Measurements from ENCODE around the gene RASAL1. TPM values are rescaled to one million over a fixed set of nuclear protein-coding genes. Genes with fewer than 3 reads are reported as not detected.

The RASAL1 gene
- total RNA-seq, 2 donors from 2014 or later = 1.0 to 21.3 TPM

GRCh38 chr12:113137861-113138783 lies 2.6 kb upstream of the RASAL1 start:
- no peaks in the 10 kb centered on the region for H3K9me3 Mint-ChIP-seq
- H3K27me3 Mint-ChIP-seq = peaks cover 7% of the 10 kb centered on the region
- no peak overlapping the region for H3K4me3 Mint-ChIP-seq
- peak overlapping the region; percentile 43 for H3K27ac Mint-ChIP-seq
- ATAC-seq (replicated peaks) = no peak
- H3K4me1 Mint-ChIP-seq = peaks cover 12% of the 10 kb centered on the region
- no peaks in the 10 kb centered on the region for H3K36me3 Mint-ChIP-seq (ENCODE audit: low read depth)

DNA sequence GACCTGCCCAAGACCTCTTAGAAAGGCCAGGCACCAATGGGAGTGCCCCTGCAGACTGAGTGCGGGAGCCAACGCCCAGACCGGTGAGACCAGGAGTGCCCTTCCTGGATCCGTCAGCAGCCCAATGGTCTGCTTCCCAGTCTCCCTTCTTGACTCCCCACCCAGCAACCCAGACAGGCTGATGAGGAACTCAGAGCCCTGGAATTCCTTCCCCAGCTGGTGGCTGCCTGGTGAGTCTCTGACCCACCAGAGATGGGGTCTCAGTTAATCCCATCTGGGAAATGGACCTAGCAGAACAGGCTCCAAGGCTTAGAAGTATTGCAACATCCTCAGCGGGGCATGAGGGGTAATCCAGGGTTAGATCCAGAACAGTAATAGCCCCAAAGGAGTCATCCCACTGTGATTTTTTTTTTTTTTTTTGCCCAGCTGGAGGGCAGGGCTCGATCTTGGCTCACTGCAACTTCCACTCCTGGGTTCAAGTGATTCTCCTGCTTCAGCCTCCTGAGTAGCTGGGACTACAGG lies 1.5 kb upstream of the RASAL1 start:
- H3K27me3 Mint-ChIP-seq = peaks cover 7% of the 10 kb centered on the region
- peaks cover 12% of the 10 kb centered on the region for H3K4me1 Mint-ChIP-seq
- H3K4me3 Mint-ChIP-seq = peak overlapping the region; percentile 86
- no peaks in the 10 kb centered on the region for H3K36me3 Mint-ChIP-seq (ENCODE audit: low read depth)
- peak overlapping the region; percentile 79 for H3K27ac Mint-ChIP-seq
- H3K9me3 Mint-ChIP-seq = no peaks in the 10 kb centered on the region
- no peak for ATAC-seq (replicated peaks)

DNA sequence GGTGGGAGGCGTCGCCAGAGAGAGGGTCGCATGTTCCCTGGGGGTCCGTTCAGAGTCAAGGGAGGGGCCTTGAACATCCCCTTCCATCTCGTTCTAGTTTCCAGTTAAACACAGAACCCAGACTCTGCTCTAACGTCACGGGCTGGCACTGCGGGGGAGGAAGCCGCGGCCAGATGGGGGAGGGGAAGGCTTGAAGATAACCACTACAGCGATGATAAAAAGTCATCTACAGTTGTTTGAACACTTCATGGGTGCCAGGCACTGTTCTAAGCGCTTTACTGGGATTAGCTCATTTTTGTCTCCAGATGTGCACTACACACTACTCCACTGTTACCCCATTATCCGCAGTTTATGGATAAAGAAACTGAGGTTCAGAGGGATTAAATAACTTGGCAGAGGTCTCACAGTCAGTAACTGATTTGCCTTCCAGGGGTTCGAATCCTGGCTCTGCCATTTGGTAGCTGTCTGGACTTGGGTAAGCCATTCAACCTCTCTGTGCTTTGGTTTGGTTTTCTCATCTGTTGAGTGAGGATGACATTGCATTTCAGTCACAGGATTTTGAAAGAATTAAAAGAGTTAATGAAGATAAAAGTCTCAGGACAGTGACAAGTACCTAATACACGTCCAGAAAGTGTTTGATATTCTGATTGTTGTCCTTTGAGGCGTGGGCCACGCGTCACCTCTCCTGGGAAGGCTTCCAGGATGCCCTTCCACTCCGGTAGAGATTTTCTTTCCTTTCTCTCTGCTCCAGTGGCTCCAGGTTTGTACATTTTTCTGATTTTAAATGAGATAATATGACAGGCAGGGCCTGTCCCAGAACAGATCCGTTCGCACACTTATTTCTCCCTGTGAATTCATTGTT lies 798 bp upstream of the RASAL1 start:
- peak overlapping the region; percentile 86 for H3K4me3 Mint-ChIP-seq
- H3K27me3 Mint-ChIP-seq = peaks cover 7% of the 10 kb centered on the region
- H3K4me1 Mint-ChIP-seq = peaks cover 12% of the 10 kb centered on the region
- no peaks in the 10 kb centered on the region for H3K36me3 Mint-ChIP-seq (ENCODE audit: low read depth)
- H3K9me3 Mint-ChIP-seq = no peaks in the 10 kb centered on the region
- peak overlapping the region; percentile 79 for H3K27ac Mint-ChIP-seq
- ATAC-seq (replicated peaks) = peak; percentile 76

GRCh38 chr12:113134521-113134951 lies 1.0 kb downstream of the RASAL1 start:
- no peak for ATAC-seq (replicated peaks)
- H3K27me3 Mint-ChIP-seq = peaks cover 7% of the 10 kb centered on the region
- no peaks in the 10 kb centered on the region for H3K36me3 Mint-ChIP-seq (ENCODE audit: low read depth)
- H3K9me3 Mint-ChIP-seq = no peaks in the 10 kb centered on the region
- H3K4me3 Mint-ChIP-seq = peak overlapping the region; percentile 86
- peaks cover 12% of the 10 kb centered on the region for H3K4me1 Mint-ChIP-seq
- no peak overlapping the region for H3K27ac Mint-ChIP-seq

- peak overlapping the region; percentile 86 for H3K4me3 Mint-ChIP-seq
- H3K36me3 Mint-ChIP-seq (ENCODE audit: low read depth) = no peaks in the 10 kb centered on the region
- no peak for ATAC-seq (replicated peaks)
- peaks cover 7% of the 10 kb centered on the region for H3K27me3 Mint-ChIP-seq
- H3K9me3 Mint-ChIP-seq = no peaks in the 10 kb centered on the region
- H3K4me1 Mint-ChIP-seq = peaks cover 12% of the 10 kb centered on the region
- H3K27ac Mint-ChIP-seq = no peak overlapping the region
Measured at GRCh38 chr12:113134071-113134470, 1.5 kb downstream of the RASAL1 start.

- no peak for ATAC-seq (replicated peaks)
- Mint-ChIP-seq H3K36me3 (ENCODE audit: low read depth) (no peaks in the 10 kb centered on the region), H3K9me3 (no peaks in the 10 kb centered on the region), H3K27ac (no peak overlapping the region), H3K4me3 (peak overlapping the region; percentile 86), H3K27me3 (peaks cover 7% of the 10 kb centered on the region), H3K4me1 (peaks cover 12% of the 10 kb centered on the region)
Measured at GRCh38 chr12:113133666-113134065, 1.9 kb downstream of the RASAL1 start.

GRCh38 chr12:113133036-113133435 lies 2.5 kb downstream of the RASAL1 start:
- no peak overlapping the region for H3K4me3 Mint-ChIP-seq
- no peak for ATAC-seq (replicated peaks)
- no peak overlapping the region for H3K27ac Mint-ChIP-seq
- no peaks in the 10 kb centered on the region for H3K36me3 Mint-ChIP-seq (ENCODE audit: low read depth)
- peaks cover 7% of the 10 kb centered on the region for H3K27me3 Mint-ChIP-seq
- no peaks in the 10 kb centered on the region for H3K9me3 Mint-ChIP-seq
- peaks cover 12% of the 10 kb centered on the region for H3K4me1 Mint-ChIP-seq

GRCh38 chr12:113131556-113131955 lies 4.0 kb downstream of the RASAL1 start:
- ATAC-seq (replicated peaks) = no peak
- H3K27ac Mint-ChIP-seq = no peak overlapping the region
- no peaks in the 10 kb centered on the region for H3K9me3 Mint-ChIP-seq
- H3K4me3 Mint-ChIP-seq = no peak overlapping the region
- H3K4me1 Mint-ChIP-seq = peaks cover 8% of the 10 kb centered on the region
- H3K36me3 Mint-ChIP-seq (ENCODE audit: low read depth) = no peaks in the 10 kb centered on the region
- peaks cover 3% of the 10 kb centered on the region for H3K27me3 Mint-ChIP-seq

- Mint-ChIP-seq H3K27me3 (no peaks in the 10 kb centered on the region), H3K9me3 (no peaks in the 10 kb centered on the region), H3K4me1 (no peaks in the 10 kb centered on the region), H3K4me3 (no peak overlapping the region), H3K27ac (no peak overlapping the region), H3K36me3 (ENCODE audit: low read depth) (no peaks in the 10 kb centered on the region)
- no peak for ATAC-seq (replicated peaks)
Measured at GRCh38 chr12:113130457-113131135, 5.0 kb downstream of the RASAL1 start.

DNA sequence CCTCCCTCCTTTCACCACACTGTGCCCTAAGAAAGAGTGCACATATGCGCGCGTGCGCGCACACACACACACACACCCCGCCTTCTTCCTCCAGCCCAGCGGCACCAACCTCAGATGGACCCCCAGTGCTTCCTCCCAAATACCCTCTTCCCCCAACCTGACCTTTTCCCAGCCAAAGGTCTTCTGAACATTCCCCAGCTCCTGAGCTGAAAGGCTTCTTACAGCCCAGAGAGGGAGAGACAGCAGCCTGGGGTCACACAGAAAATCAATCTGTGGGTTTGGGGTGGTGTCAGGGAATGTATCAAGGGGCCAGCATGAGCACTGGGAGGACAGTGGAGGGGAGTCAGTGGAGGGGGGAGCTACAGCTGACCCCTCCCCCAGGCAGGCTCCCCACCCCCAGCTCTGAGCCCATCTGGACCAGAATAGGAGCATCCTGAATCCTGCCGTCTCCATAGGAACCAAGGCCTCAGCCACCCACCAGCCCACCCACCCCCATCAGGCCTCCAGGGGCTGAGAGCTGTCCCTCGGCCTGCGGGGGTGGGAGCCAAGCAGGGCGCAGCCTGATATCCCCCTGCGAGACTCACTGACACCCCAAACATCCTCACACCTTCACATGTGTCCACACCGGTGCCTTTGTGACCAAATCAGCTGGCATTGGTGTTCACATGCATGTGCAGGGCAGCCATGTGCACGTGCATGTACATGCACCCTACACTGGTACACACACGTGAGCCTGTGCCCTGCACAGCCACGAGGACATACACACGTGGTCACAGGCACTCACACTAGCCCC lies 5.7 kb downstream of the RASAL1 start:
- Mint-ChIP-seq H3K27me3 (no peaks in the 10 kb centered on the region), H3K4me3 (no peak overlapping the region), H3K4me1 (no peaks in the 10 kb centered on the region), H3K36me3 (ENCODE audit: low read depth) (no peaks in the 10 kb centered on the region), H3K27ac (no peak overlapping the region), H3K9me3 (no peaks in the 10 kb centered on the region)
- peak; percentile 23 for ATAC-seq (replicated peaks)

GRCh38 chr12:113128802-113129663 lies 6.5 kb downstream of the RASAL1 start:
- no peaks in the 10 kb centered on the region for H3K36me3 Mint-ChIP-seq (ENCODE audit: low read depth)
- H3K4me1 Mint-ChIP-seq = no peaks in the 10 kb centered on the region
- H3K27ac Mint-ChIP-seq = no peak overlapping the region
- ATAC-seq (replicated peaks) = no peak
- H3K9me3 Mint-ChIP-seq = no peaks in the 10 kb centered on the region
- no peaks in the 10 kb centered on the region for H3K27me3 Mint-ChIP-seq
- no peak overlapping the region for H3K4me3 Mint-ChIP-seq

DNA sequence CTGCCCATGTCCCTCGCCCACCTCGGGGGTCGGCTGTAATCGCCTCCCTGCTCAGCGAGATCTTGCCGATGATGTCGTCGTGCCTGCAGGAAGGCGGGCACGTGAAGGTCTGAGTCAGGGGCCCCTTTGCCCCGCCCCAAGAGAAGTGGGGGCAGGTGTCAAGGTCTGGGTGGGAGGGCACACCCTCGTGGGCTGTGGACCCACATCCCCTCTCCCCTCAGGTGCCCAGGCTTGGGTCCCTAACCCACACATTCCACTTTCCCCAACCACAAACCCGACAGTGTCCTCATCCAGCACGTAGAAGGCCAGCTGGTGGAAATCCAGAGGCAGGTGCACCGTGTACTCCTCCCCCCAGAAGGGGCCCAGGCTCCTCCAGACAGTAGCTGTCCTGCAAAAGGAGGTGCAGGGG lies 7.8 kb downstream of the RASAL1 start:
- Mint-ChIP-seq H3K27ac (no peak overlapping the region), H3K27me3 (no peaks in the 10 kb centered on the region), H3K4me1 (no peaks in the 10 kb centered on the region), H3K36me3 (ENCODE audit: low read depth) (no peaks in the 10 kb centered on the region), H3K9me3 (no peaks in the 10 kb centered on the region), H3K4me3 (no peak overlapping the region)
- no peak for ATAC-seq (replicated peaks)

All from activated T-helper 17 cell treated with anti-CD3 and anti-CD28 coated beads, Interleukin-2, amount 50 U/mL, for 72 hours (primary cell).